ENCODE measurements around the gene NRF1.

The NRF1 gene

GRCh38 chr7:129776362-129776722 is 164.8 kb downstream of the NRF1 start:
- no peak overlapping the region for H3K27ac Mint-ChIP-seq
- no peaks in the 10 kb centered on the region for H3K9me3 Mint-ChIP-seq
- H3K4me1 Mint-ChIP-seq: peaks cover 8% of the 10 kb centered on the region
- no peaks in the 10 kb centered on the region for H3K36me3 Mint-ChIP-seq (ENCODE audit: low read depth)
- H3K4me3 Mint-ChIP-seq: no peak overlapping the region
- DNase-seq: no peak
- H3K27me3 Mint-ChIP-seq: peaks cover 27% of the 10 kb centered on the region
- no peak for ATAC-seq

- DNase-seq: no peak
- no peak overlapping the region for H3K27ac Mint-ChIP-seq
- H3K27me3 Mint-ChIP-seq: peaks cover 35% of the 10 kb centered on the region
- H3K4me3 Mint-ChIP-seq: no peak overlapping the region
- H3K9me3 Mint-ChIP-seq: no peaks in the 10 kb centered on the region
- ATAC-seq: no peak
- peaks cover 13% of the 10 kb centered on the region for H3K4me1 Mint-ChIP-seq
- H3K36me3 Mint-ChIP-seq (ENCODE audit: low read depth): no peaks in the 10 kb centered on the region
Observed at GRCh38 chr7:129777195-129777844, 165.8 kb downstream of the NRF1 start.

GRCh38 chr7:129777993-129778769 is 166.7 kb downstream of the NRF1 start:
- Mint-ChIP-seq H3K27me3 (peaks cover 43% of the 10 kb centered on the region), H3K36me3 (ENCODE audit: low read depth) (no peaks in the 10 kb centered on the region), H3K9me3 (no peaks in the 10 kb centered on the region), H3K27ac (no peak overlapping the region), H3K4me3 (no peak overlapping the region), H3K4me1 (peaks cover 22% of the 10 kb centered on the region)
- no peak for DNase-seq
- no peak for ATAC-seq

GRCh38 chr7:129778770-129779601 is 167.5 kb downstream of the NRF1 start:
- no peaks in the 10 kb centered on the region for H3K9me3 Mint-ChIP-seq
- no peak overlapping the region for H3K27ac Mint-ChIP-seq
- peaks cover 27% of the 10 kb centered on the region for H3K4me1 Mint-ChIP-seq
- ATAC-seq (no peak), DNase-seq (peak; percentile 15)
- H3K36me3 Mint-ChIP-seq (ENCODE audit: low read depth): no peaks in the 10 kb centered on the region
- H3K27me3 Mint-ChIP-seq: peaks cover 49% of the 10 kb centered on the region
- peak overlapping the region; percentile 11 for H3K4me3 Mint-ChIP-seq

- no peak overlapping the region for H3K27ac Mint-ChIP-seq
- ATAC-seq: peak; percentile 37
- peak; percentile 41 for DNase-seq
- peak overlapping the region; percentile 6 for H3K4me3 Mint-ChIP-seq
- H3K27me3 Mint-ChIP-seq: peaks cover 53% of the 10 kb centered on the region
- no peaks in the 10 kb centered on the region for H3K36me3 Mint-ChIP-seq (ENCODE audit: low read depth)
- no peaks in the 10 kb centered on the region for H3K9me3 Mint-ChIP-seq
- peaks cover 31% of the 10 kb centered on the region for H3K4me1 Mint-ChIP-seq
Observed at GRCh38 chr7:129779602-129780256, 168.2 kb downstream of the NRF1 start.

- Mint-ChIP-seq H3K4me3 (peak overlapping the region; percentile 53), H3K9me3 (no peaks in the 10 kb centered on the region), H3K4me1 (peaks cover 37% of the 10 kb centered on the region), H3K27ac (no peak overlapping the region), H3K27me3 (peaks cover 60% of the 10 kb centered on the region), H3K36me3 (ENCODE audit: low read depth) (peaks cover 2% of the 10 kb centered on the region)
- ATAC-seq (peak; percentile 79), DNase-seq (peak; percentile 84)
Observed at GRCh38 chr7:129780257-129780973, 168.9 kb downstream of the NRF1 start.

- ATAC-seq: no peak
- peak overlapping the region; percentile 75 for H3K4me3 Mint-ChIP-seq
- H3K27me3 Mint-ChIP-seq: peaks cover 65% of the 10 kb centered on the region
- peaks cover 43% of the 10 kb centered on the region for H3K4me1 Mint-ChIP-seq
- no peaks in the 10 kb centered on the region for H3K9me3 Mint-ChIP-seq
- H3K36me3 Mint-ChIP-seq (ENCODE audit: low read depth): peaks cover 2% of the 10 kb centered on the region
- DNase-seq: peak; percentile 33
- no peak overlapping the region for H3K27ac Mint-ChIP-seq
Observed at GRCh38 chr7:129780974-129781927, 169.7 kb downstream of the NRF1 start.

- H3K27me3 Mint-ChIP-seq: peaks cover 69% of the 10 kb centered on the region
- peak overlapping the region; percentile 56 for H3K4me3 Mint-ChIP-seq
- DNase-seq: no peak
- H3K9me3 Mint-ChIP-seq: no peaks in the 10 kb centered on the region
- H3K36me3 Mint-ChIP-seq (ENCODE audit: low read depth): peaks cover 2% of the 10 kb centered on the region
- ATAC-seq: no peak
- H3K4me1 Mint-ChIP-seq: peaks cover 43% of the 10 kb centered on the region
- no peak overlapping the region for H3K27ac Mint-ChIP-seq
Observed at GRCh38 chr7:129781928-129782817, 170.7 kb downstream of the NRF1 start.

- Mint-ChIP-seq H3K27me3 (peaks cover 68% of the 10 kb centered on the region), H3K4me3 (peak overlapping the region; percentile 56), H3K27ac (no peak overlapping the region), H3K4me1 (peaks cover 43% of the 10 kb centered on the region), H3K36me3 (ENCODE audit: low read depth) (peaks cover 2% of the 10 kb centered on the region), H3K9me3 (no peaks in the 10 kb centered on the region)
- DNase-seq (peak; percentile 15), ATAC-seq (no peak)
Observed at GRCh38 chr7:129782818-129783583, 171.5 kb downstream of the NRF1 start.

- Mint-ChIP-seq H3K27ac (no peak overlapping the region), H3K36me3 (ENCODE audit: low read depth) (peaks cover 2% of the 10 kb centered on the region), H3K4me3 (peak overlapping the region; percentile 26), H3K27me3 (peaks cover 62% of the 10 kb centered on the region), H3K9me3 (no peaks in the 10 kb centered on the region), H3K4me1 (peaks cover 41% of the 10 kb centered on the region)
- ATAC-seq (no peak), DNase-seq (no peak)
Observed at GRCh38 chr7:129783584-129783919, 172.0 kb downstream of the NRF1 start.

GRCh38 chr7:129784437-129784782 is 172.9 kb downstream of the NRF1 start:
- ATAC-seq (no peak), DNase-seq (no peak)
- peaks cover 40% of the 10 kb centered on the region for H3K4me1 Mint-ChIP-seq
- peaks cover 67% of the 10 kb centered on the region for H3K27me3 Mint-ChIP-seq
- no peak overlapping the region for H3K4me3 Mint-ChIP-seq
- peaks cover 2% of the 10 kb centered on the region for H3K36me3 Mint-ChIP-seq (ENCODE audit: low read depth)
- no peak overlapping the region for H3K27ac Mint-ChIP-seq
- H3K9me3 Mint-ChIP-seq: no peaks in the 10 kb centered on the region
